A673 (cell line): Measurements from ENCODE around the gene TDRD5.

ENCODE experiments used
- CTCF ChIP-seq: fragments of 300-800, 200-600 bp; sonication (generic); conservative IDR thresholded peaks from 2 replicates; pipeline ENCODE4 v1.5.1; 2017; ENCODE audit warnings: low read depth, mild to moderate bottlenecking, antibody characterized with exemption, low read length, moderate library complexity, mixed read lengths
- EZH2 ChIP-seq: fragments of 200-600 bp; sonication (generic); IDR thresholded peaks from 2 replicates; pipeline ENCODE4 v1.6.1; 2017; ENCODE audit warnings: borderline replicate concordance, low read depth, mild to moderate bottlenecking, mixed read lengths, antibody characterized with exemption, low read length; ENCODE audit not compliant: poor library complexity, severe bottlenecking

- TF ChIP-seq CTCF = no peak
- TF ChIP-seq EZH2 = no peak
Observed at GRCh38 chr1:179589509-179589908, 2.1 kb upstream of the TDRD5 start.
